K562 treated with DMSO at 1 percent for 4 hours (cell line): Measurements from ENCODE around the gene CD33. TPM values are rescaled to one million over a fixed set of nuclear protein-coding genes. Genes with fewer than 3 reads are reported as not detected.

Experiments used
- total RNA-seq: library from RNA; unstranded; fragments of 300-600 nt; gene quantifications from 2 replicates; pipeline ENCODE4 v1.2.3, GENCODE V29; 2022; ENCODE audit not compliant: insufficient read depth

The CD33 gene
- 58.9 and 71.8 TPM in 2 replicates for total RNA-seq

GRCh38 chr19:51224898-51225393, at the start of gene CD33:
Gene CD33, plus strand, starts transcription at chr19:51225080. Its CDS starts 39 bp downstream, at chr19:51225119.

GRCh38 chr19:51250786-51251467, 26.0 kb downstream of the CD33 start, which contains the start of gene SIGLECL1:
Gene SIGLECL1, plus strand, starts transcription at chr19:51251080. Its CDS starts 12,993 bp downstream, at chr19:51264073.

Other genes with a start within 250 kb of the CD33 start
- not detected in 2 replicates for gene KLK7, start 241.2 kb upstream of the CD33 start, total RNA-seq
- not detected in 2 replicates for gene KLK8, start 223.5 kb upstream of the CD33 start, total RNA-seq
- not detected in 2 replicates for gene KLK10, start 205.4 kb upstream of the CD33 start, total RNA-seq
- gene KLK11, start 198.5 kb upstream of the CD33 start, total RNA-seq, result not detected in 2 replicates
- gene KLK12, start 190.1 kb upstream of the CD33 start, total RNA-seq, result not detected in 2 replicates
- 2.8 TPM in 1 of 2 replicates, not detected in the other for gene KLK13, start 160.0 kb upstream of the CD33 start, total RNA-seq
- gene KLK14, start 142.2 kb upstream of the CD33 start, total RNA-seq, result not detected in 2 replicates
- 13.2 and 13.3 TPM in 2 replicates for gene CTU1, start 116.7 kb upstream of the CD33 start, total RNA-seq
- 0.52 TPM in 1 of 2 replicates, not detected in the other for gene SIGLEC9, start 100.2 kb upstream of the CD33 start, total RNA-seq
- gene SIGLEC7, start 82.8 kb upstream of the CD33 start, total RNA-seq, result 0.48 TPM in 1 of 2 replicates, not detected in the other
- gene SIGLECL1, start 26.0 kb downstream of the CD33 start, total RNA-seq, result not detected in 2 replicates
- gene IGLON5, start 86.6 kb downstream of the CD33 start, total RNA-seq, result 0.30 TPM in 1 of 2 replicates, not detected in the other
- gene VSIG10L, start 117.1 kb downstream of the CD33 start, total RNA-seq, result 4.1 and 9.1 TPM in 2 replicates
- 198 and 249 TPM in 2 replicates for gene ETFB, start 141.3 kb downstream of the CD33 start, total RNA-seq
- gene CLDND2, start 143.9 kb downstream of the CD33 start, total RNA-seq, result not detected in 2 replicates
- not detected in 2 replicates for gene NKG7, start 147.6 kb downstream of the CD33 start, total RNA-seq
- gene LIM2, start 162.9 kb downstream of the CD33 start, total RNA-seq, result not detected in 2 replicates
- 1.6 TPM in 1 of 2 replicates, not detected in the other for gene C19orf84, start 165.5 kb downstream of the CD33 start, total RNA-seq
- gene SIGLEC10, start 192.6 kb downstream of the CD33 start, total RNA-seq, result 1.2 and 2.5 TPM in 2 replicates
- gene SIGLEC8, start 233.4 kb downstream of the CD33 start, total RNA-seq, result 0.69 and 0.85 TPM in 2 replicates